Measurements from ENCODE around the gene CFAP70.

CFAP70 gene

DNA sequence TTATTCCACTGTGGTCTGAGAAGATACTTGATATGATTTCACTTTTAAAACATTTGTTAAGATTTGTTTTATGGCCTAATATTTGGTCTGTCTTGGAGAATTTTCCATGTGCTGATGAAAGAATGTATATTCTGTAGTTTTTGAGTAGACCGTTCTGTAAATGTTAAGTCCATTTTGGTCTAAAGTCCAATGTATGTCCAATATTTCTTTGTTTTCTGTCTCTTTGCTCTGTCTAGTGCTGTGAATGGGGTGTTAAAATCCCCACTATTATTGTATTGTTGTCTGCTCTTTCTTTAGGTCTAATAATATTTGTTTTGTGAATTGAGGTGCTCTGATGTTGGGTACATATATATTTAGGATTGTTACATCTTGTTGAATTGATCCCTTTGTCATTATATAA lies 142.9 kb downstream of the CFAP70 start:
- no peak for DNase-seq (ENCODE audit: low spot score)

- no peak for DNase-seq (ENCODE audit: low spot score)
Measured at GRCh38 chr10:73211106-73211811, 147.4 kb downstream of the CFAP70 start.

- no peak for DNase-seq (ENCODE audit: low spot score)
Measured at GRCh38 chr10:73210395-73211105, 148.1 kb downstream of the CFAP70 start.

DNA sequence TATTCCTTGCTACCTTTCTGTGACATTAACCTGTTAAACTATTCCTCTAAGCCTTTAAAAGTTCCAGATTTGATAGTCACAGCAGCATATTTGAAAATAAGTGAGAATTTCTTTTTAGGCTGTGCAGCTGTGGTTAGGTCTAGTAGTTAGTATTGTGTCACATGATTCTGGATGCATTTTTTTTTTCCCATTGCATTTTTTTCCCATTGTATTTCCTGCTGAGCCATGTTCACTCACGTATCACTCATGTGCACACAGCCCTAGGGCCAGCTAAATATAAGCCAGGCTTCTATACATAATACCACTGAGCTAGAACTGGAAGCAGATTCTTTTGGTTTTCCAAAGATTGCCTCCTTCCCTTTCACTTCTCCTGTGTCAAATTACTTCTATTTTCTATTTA lies 149.0 kb downstream of the CFAP70 start:
- no peak for DNase-seq (ENCODE audit: low spot score)

DNA sequence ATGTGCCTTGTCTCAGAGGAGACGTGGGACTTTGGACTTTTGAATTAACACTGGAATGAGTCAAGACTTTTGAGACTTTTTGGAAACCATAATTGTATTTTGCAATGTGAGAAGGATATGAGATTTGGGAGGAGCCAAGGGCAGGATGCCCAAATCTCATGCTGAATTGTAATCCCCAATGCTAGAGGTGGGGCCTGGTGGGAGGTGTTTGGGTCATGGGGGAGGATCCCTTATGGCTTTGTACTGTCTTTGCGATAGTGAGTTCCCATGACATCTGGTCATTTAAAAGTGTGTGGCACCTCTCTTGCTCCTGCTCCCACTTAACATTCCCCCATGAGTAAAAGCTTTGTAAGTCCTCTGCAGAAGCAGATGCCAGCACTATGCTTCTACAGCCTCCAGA lies 150.8 kb downstream of the CFAP70 start:
- DNase-seq (ENCODE audit: low spot score), result no peak

DNA sequence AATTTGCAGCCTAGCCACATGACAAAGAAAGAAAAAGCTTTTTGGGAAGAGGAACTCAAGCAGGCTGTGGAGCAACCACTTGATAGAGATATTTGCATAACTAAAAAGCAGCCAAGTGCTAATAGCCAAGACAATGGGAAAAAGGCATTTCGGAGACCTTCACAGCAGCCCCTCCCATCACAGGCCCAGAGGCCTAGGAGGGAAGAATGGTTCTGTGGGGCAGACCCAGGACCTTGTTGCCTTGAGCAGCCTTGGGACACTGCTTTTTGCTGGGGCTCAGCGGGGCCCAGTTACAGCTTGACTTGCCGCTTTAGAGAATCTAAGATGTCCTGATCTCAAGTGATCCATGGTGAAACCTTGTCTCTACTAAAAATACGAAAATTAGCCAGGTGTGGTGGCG lies 152.3 kb downstream of the CFAP70 start:
- no peak for DNase-seq (ENCODE audit: low spot score)

DNA sequence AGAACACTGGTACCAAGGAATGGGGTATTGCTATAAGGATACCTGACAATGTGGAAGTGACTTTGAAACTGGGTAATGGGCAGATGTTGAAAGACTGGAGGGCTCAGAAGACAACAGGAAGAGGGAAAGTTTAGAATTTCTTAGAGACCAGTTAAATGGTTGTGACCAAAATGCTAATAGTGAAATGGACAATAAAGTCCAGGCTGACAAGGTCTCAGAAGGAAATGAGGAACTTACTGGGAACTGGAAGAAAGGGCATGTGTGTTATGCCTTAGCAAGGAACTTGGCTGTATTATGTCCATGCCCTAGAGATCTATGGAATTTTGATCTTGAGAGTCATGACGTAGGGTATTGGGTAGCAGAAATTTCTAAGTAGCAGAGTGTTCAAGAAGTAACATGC lies 152.8 kb downstream of the CFAP70 start:
- DNase-seq (ENCODE audit: low spot score), result no peak

DNA sequence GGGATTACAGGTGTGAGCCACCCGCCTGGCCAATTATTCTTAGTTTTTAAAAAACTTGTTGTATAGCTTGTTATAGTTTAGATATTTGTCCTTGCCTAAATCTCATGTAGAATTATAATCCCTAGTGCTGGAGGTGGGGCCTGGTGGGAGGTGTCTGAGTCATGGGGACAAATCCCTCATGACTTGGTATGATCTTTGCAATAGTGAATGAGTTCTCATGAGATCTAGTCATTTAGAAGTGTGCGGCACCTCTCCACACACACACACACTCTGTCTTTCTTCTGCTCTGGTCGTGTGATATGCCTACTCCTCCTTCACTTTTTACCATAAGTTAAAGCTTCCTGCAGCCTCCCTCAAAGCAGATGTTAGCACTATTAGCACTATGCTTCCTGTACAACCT lies 153.6 kb downstream of the CFAP70 start:
- no peak for DNase-seq (ENCODE audit: low spot score)
